PFSK-1 (cell line): ENCODE results near the gene OR7A17.

Experiments used
- FOXP2 ChIP-seq: optimal IDR thresholded peaks from 2 replicates; pipeline ENCODE3; 2011; ENCODE audit warnings: borderline replicate concordance, control low read depth, inconsistent platforms; ENCODE audit not compliant: insufficient read depth; ENCODE audit errors: extremely low read length, extremely low read depth
- POLR2AphosphoS5 ChIP-seq: IDR thresholded peaks from 2 replicates; pipeline ENCODE4 v1.6.1; 2012; ENCODE audit warnings: low read depth, mild to moderate bottlenecking, control low read depth, low read length, moderate library complexity
- REST ChIP-seq, 2 experiments: IDR thresholded peaks; 2 replicates each; pipeline versions ENCODE4 v1.6.1 to v1.8.0; 2011 to 2012; ENCODE audit warnings: low read depth in 2 of 2, low read length in 2 of 2, control low read depth in 1 of 2, inconsistent platforms in 1 of 2, mild to moderate bottlenecking in 1 of 2, moderate library complexity in 1 of 2; ENCODE audit not compliant: insufficient read depth in 1 of 2
- SIN3A ChIP-seq: IDR thresholded peaks from 2 replicates; pipeline ENCODE4 v1.6.1; 2012; ENCODE audit warnings: mild to moderate bottlenecking, low read length, moderate library complexity, borderline replicate concordance; ENCODE audit not compliant: insufficient read depth
- TAF1 ChIP-seq: IDR thresholded peaks from 2 replicates; pipeline ENCODE4 v1.6.1; 2012; ENCODE audit warnings: low read length, control low read depth, borderline replicate concordance; ENCODE audit not compliant: insufficient read depth

- TF ChIP-seq SIN3A (no peak), REST (IDR thresholded peaks at IDR 0.05; ENCODE audit: insufficient read depth in 1 of 2, low read depth in 2 of 2, low read length in 2 of 2) (no peak), POLR2AphosphoS5 (no peak), FOXP2 (no peak), TAF1 (no peak)
These were observed 17.4 kb downstream of the OR7A17 start for GRCh38 chr19:14868497-14868896.
